ENCODE results near the gene LHX6.

LHX6 gene

GRCh38 chr9:122225312-122226141 lies 3.2 kb downstream of the LHX6 start:
- TF ChIP-seq CTCF (IDR thresholded peaks at IDR 0.05; ENCODE audit: insufficient read depth, low read length) (no peak), SPI1 (IDR thresholded peaks at IDR 0.05; ENCODE audit: borderline replicate concordance, low read depth) (no peak), REST (IDR thresholded peaks at IDR 0.05; ENCODE audit: insufficient replicate concordance, low read depth) (no peak), POLR2AphosphoS5 (IDR thresholded peaks at IDR 0.05; ENCODE audit: low read depth) (no peak), GABPA (IDR thresholded peaks at IDR 0.05; ENCODE audit: low read depth) (no peak)
- no peak overlapping the region for H3K27ac ChIP-seq (replicated peaks)
- H3K4me3 ChIP-seq (replicated peaks; ENCODE audit: insufficient read depth, low read length) = no peak overlapping the region
- H3K27me3 ChIP-seq (ENCODE audit: insufficient read depth, poor library complexity, severe bottlenecking) = peaks cover 76% of the 10 kb centered on the region
- no peak for DNase-seq (ENCODE audit: low read depth in 1 of 2, low spot score in 1 of 2)

GRCh38 chr9:122223435-122223834 lies 5.3 kb downstream of the LHX6 start:
- Histone ChIP-seq H3K27me3 (ENCODE audit: insufficient read depth, poor library complexity, severe bottlenecking) (peaks cover 79% of the 10 kb centered on the region), H3K27ac (replicated peaks) (no peak overlapping the region), H3K4me3 (replicated peaks; ENCODE audit: insufficient read depth, low read length) (no peak overlapping the region)
- no peak for DNase-seq (ENCODE audit: low read depth in 1 of 2, low spot score in 1 of 2)
- TF ChIP-seq POLR2AphosphoS5 (IDR thresholded peaks at IDR 0.05; ENCODE audit: low read depth) = no peak
- no peak for TF ChIP-seq GABPA (IDR thresholded peaks at IDR 0.05; ENCODE audit: low read depth)
- TF ChIP-seq SPI1 (IDR thresholded peaks at IDR 0.05; ENCODE audit: borderline replicate concordance, low read depth) = no peak
- no peak for TF ChIP-seq CTCF (IDR thresholded peaks at IDR 0.05; ENCODE audit: insufficient read depth, low read length)
- TF ChIP-seq REST (IDR thresholded peaks at IDR 0.05; ENCODE audit: insufficient replicate concordance, low read depth) = no peak

- TF ChIP-seq POLR2AphosphoS5 (IDR thresholded peaks at IDR 0.05; ENCODE audit: low read depth) (no peak), GABPA (IDR thresholded peaks at IDR 0.05; ENCODE audit: low read depth) (no peak), REST (IDR thresholded peaks at IDR 0.05; ENCODE audit: insufficient replicate concordance, low read depth) (no peak), CTCF (IDR thresholded peaks at IDR 0.05; ENCODE audit: insufficient read depth, low read length) (no peak), SPI1 (IDR thresholded peaks at IDR 0.05; ENCODE audit: borderline replicate concordance, low read depth) (no peak)
- Histone ChIP-seq H3K27me3 (ENCODE audit: insufficient read depth, poor library complexity, severe bottlenecking) (peaks cover 78% of the 10 kb centered on the region), H3K27ac (replicated peaks) (no peak overlapping the region), H3K4me3 (replicated peaks; ENCODE audit: insufficient read depth, low read length) (no peak overlapping the region)
- no peak for DNase-seq (ENCODE audit: low read depth in 1 of 2, low spot score in 1 of 2)
These were observed 6.0 kb downstream of the LHX6 start for GRCh38 chr9:122222791-122223190.
